GM10248 (cell line): ENCODE results near the gene RABL6.

Experiments used
- CTCF ChIA-PET: fragments of 300-600 bp; sonication (Branson Sonifier 250); formaldehyde crosslinking; extraction: SDS; loops from one replicate; lab custom pipeline; 2021; ENCODE audit warnings: antibody characterized with exemption; lab: Yijun Ruan, JAX
- POLR2A ChIA-PET: fragments of 350-650 bp; sonication (Branson Sonifier 250); formaldehyde crosslinking; extraction: SDS; loops from one replicate; lab custom pipeline; 2020; ENCODE audit warnings: antibody characterized with exemption; lab: Yijun Ruan, JAX
- DNase-seq: peaks from one replicate; pipeline ENCODE4 v3.0.0; 2012; ENCODE audit errors: extremely low spot score
- CTCF ChIP-seq: IDR thresholded peaks from 2 replicates; pipeline ENCODE4 v1.5.1; 2012; ENCODE audit warnings: mild to moderate bottlenecking, low read depth; ENCODE audit errors: extremely low read depth, missing control alignments, control extremely low read depth

The RABL6 gene

GRCh38 chr9:136849960-136850865 lies 42.5 kb downstream of the RABL6 start:
- CTCF ChIA-PET: no interaction called here
- no peak for DNase-seq
- no peak for TF ChIP-seq CTCF
- POLR2A ChIA-PET: no interaction called here

- ChIA-PET CTCF (no interaction called here), POLR2A (interaction anchor here (1.2 kb wide), 1 partner anchor 9 kb away, joined by 4 read pairs; the partner anchor contains the start of gene AJM1)
- no peak for DNase-seq
- no peak for TF ChIP-seq CTCF
Observed at GRCh38 chr9:136850866-136851775, 43.4 kb downstream of the RABL6 start.

- POLR2A ChIA-PET: interaction anchor here (1.2 kb wide), 1 partner anchor 10 kb away, joined by 4 read pairs; the partner anchor contains the start of gene AJM1
- no peak for DNase-seq
- CTCF ChIA-PET: no interaction called here
Observed at GRCh38 chr9:136851941-136852663, 44.4 kb downstream of the RABL6 start, which contains the start of gene MAMDC4. Gene MAMDC4, plus strand, starts transcription at chr9:136852346. Its CDS starts 71 bp downstream, at chr9:136852417.

GRCh38 chr9:136852664-136853595 lies 45.2 kb downstream of the RABL6 start:
- no peak for TF ChIP-seq CTCF
- CTCF ChIA-PET: interaction anchor here (2.1 kb wide), 1 partner anchor 9 kb away, joined by 5 read pairs; no protein-coding TSS in a partner anchor
- POLR2A ChIA-PET: interaction anchor here (1.2 kb wide), 1 partner anchor 10 kb away, joined by 4 read pairs; the partner anchor contains the start of gene AJM1
- DNase-seq: no peak

More at GRCh38 chr9:136851941-136852663, 44.4 kb downstream of the RABL6 start, which contains the start of gene MAMDC4:
- TF ChIP-seq CTCF: no peak

- CTCF ChIA-PET: interaction anchor here (1.7 to 2.1 kb wide), 2 partner anchors 10 to 181 kb away, joined by 4 to 5 read pairs; no protein-coding TSS in a partner anchor
- no peak for TF ChIP-seq CTCF
- DNase-seq: no peak
- POLR2A ChIA-PET: no interaction called here
Observed at GRCh38 chr9:136853596-136854112, 45.9 kb downstream of the RABL6 start.
